K562 (cell line): ENCODE data around the gene S1PR1. TPM values are rescaled to one million over a fixed set of nuclear protein-coding genes. Genes with fewer than 3 reads are reported as not detected.

Source experiments
- CREB5 ChIP-seq: fragments of 250-450 bp; sonication (Bioruptor Pico); IDR thresholded peaks from 2 replicates; pipeline ENCODE4 v1.5.0; 2020; ENCODE audit warnings: mild to moderate bottlenecking
- CREM ChIP-seq: IDR thresholded peaks from 2 replicates; pipeline ENCODE4 v1.6.1; 2014; ENCODE audit warnings: antibody characterized with exemption, low read depth
- HMGXB4 ChIP-seq: sonication (generic); formaldehyde crosslinking; IDR thresholded peaks from 2 replicates; pipeline ENCODE4 v1.8.1; 2023; ENCODE audit warnings: mild to moderate bottlenecking, missing genetic modification reagents
- MAZ ChIP-seq, 2 experiments: fragments of 450-650 bp in 1 of 2; sonication (generic) in 1 of 2; formaldehyde crosslinking; IDR thresholded peaks in 1 of 2; conservative IDR thresholded peaks in 1 of 2; 2 replicates each; pipeline versions ENCODE4 v1.4.0 to v1.5.0; 2020; ENCODE audit warnings: mild to moderate bottlenecking in 1 of 2, missing genetic modification reagents in 1 of 2
- MXI1 ChIP-seq: IDR thresholded peaks from 2 replicates; pipeline ENCODE4 v1.6.1; 2011; ENCODE audit warnings: low read depth, mild to moderate bottlenecking, improper control_type of control experiment, low read length
- MYC ChIP-seq, 2 experiments: fragments of 250-450 bp in 1 of 2; sonication (Bioruptor Pico) in 1 of 2; IDR thresholded peaks; 2 replicates each; pipeline versions ENCODE4 v1.5.1 to v1.6.1; 2012 to 2021; ENCODE audit warnings: low read depth in 2 of 2, borderline replicate concordance in 1 of 2, improper control_type of control experiment in 1 of 2, low read length in 1 of 2, mild to moderate bottlenecking in 1 of 2, moderate library complexity in 1 of 2
- NCOR1 ChIP-seq: fragments of 450-650 bp; IDR thresholded peaks from 2 replicates; pipeline ENCODE4 v1.6.1; 2016; ENCODE audit warnings: mild to moderate bottlenecking, moderate library complexity
- RBM39 ChIP-seq: fragments of 200-400 bp; formaldehyde crosslinking; optimal IDR thresholded peaks from 2 replicates; pipeline ENCODE3; 2018; ENCODE audit warnings: low read depth, low read length
- SMAD4 ChIP-seq: fragments of 250-450 bp; sonication (Bioruptor Pico); conservative IDR thresholded peaks from 2 replicates; pipeline ENCODE4 v1.8.0; 2021; ENCODE audit warnings: inconsistent platforms, mild to moderate bottlenecking, moderate library complexity
- SREBF1 ChIP-seq: fragments of 150-350 bp; IDR thresholded peaks from 2 replicates; pipeline ENCODE4 v1.6.1; 2014; ENCODE audit warnings: antibody characterized with exemption, low read depth, low read length, borderline replicate concordance
- ZC3H11A ChIP-seq: IDR thresholded peaks from 2 replicates; pipeline ENCODE4 v1.6.1; 2012; ENCODE audit warnings: low read depth, low read length, improper control_type of control experiment
- ZNF324 ChIP-seq: fragments of 250-450 bp; sonication (Bioruptor Pico); IDR thresholded peaks from 2 replicates; pipeline ENCODE4 v1.4.0; 2020; ENCODE audit warnings: mild to moderate bottlenecking
- ZNF639 ChIP-seq, 2 experiments: fragments of 200-800 bp in 1 of 2; sonication (Bioruptor generic) in 1 of 2; sonication (generic) in 1 of 2; formaldehyde crosslinking in 1 of 2; IDR thresholded peaks in 1 of 2; conservative IDR thresholded peaks in 1 of 2; 2 replicates each; pipeline versions ENCODE4 v1.5.0 to v1.6.1; 2016 to 2020; ENCODE audit warnings: missing compliant biosample characterization in 1 of 2, missing genetic modification characterization in 1 of 2, missing genetic modification reagents in 1 of 2
- polyA plus RNA-seq, 8 experiments: library from polyadenylated mRNA; depleted of rRNA in 4 of 8; stranded (reverse) in 5 of 8; unstranded in 3 of 8; fragments of >200 nt; fragmentation: Nextera tagmentation in 2 of 8; fragmentation: Illumina TruSeq in 1 of 8; extraction: Ambion mirVana in 2 of 8; extraction: Trizol in 1 of 8; gene quantifications; 2 replicates each; pipeline versions ENCODE4 v1.2.1 to v1.2.3, GENCODE V29; 2011 to 2014; ENCODE audit warnings: inconsistent platforms in 1 of 8, missing spikeins in 1 of 8
- total RNA-seq, 7 experiments: library from RNA; depleted of rRNA in 6 of 7; stranded (reverse); fragments of >200 nt in 6 of 7; fragmentation: Illumina TruSeq in 2 of 7; extraction: Trizol in 2 of 7; gene quantifications; 2 replicates each; pipeline versions ENCODE4 v1.2.1 to v1.2.3, GENCODE V29; 2011 to 2021; ENCODE audit warnings: low replicate concordance in 1 of 7
- TF ChIP-seq, protein P1 (sequence below): fragments of 450-650 bp; IDR thresholded peaks from 2 replicates; pipeline ENCODE4 v1.7.1; 2018; ENCODE audit warnings: mild to moderate bottlenecking, low read depth; ENCODE audit not compliant: partially characterized antibody
- TF ChIP-seq, protein P2 (sequence below): sonication (generic); formaldehyde crosslinking; IDR thresholded peaks from 2 replicates; pipeline ENCODE4 v1.8.0; 2022; ENCODE audit warnings: missing genetic modification reagents, mild to moderate bottlenecking, moderate library complexity, borderline replicate concordance

S1PR1 gene
- total and polyA plus RNA-seq, 9 of the 15 experiments (the other 6 are each of a cell fraction or from before 2014, with no cell fraction given): 0.22 to 1.2 (median 0.43) TPM

- TF ChIP-seq MYC (IDR thresholded peaks at IDR 0.05; ENCODE audit: low read depth, low read length): peak; percentile 54; the same call in 1 of the 2 replicates
- TF ChIP-seq MYC (CRISPR knock-in tag; IDR thresholded peaks at IDR 0.05; ENCODE audit: borderline replicate concordance, low read depth): no peak
- peak in 1 of 2 experiments; percentile 56; a peak in 1 of 4 replicates for TF ChIP-seq MAZ (CRISPR knock-in tag; conservative IDR thresholded peaks at IDR 0.05 in 1 of 2, IDR thresholded peaks at IDR 0.05 in 1 of 2)
- 0 out of 2 replicates have a peak, but pooled peaks have one; percentile 37 for TF ChIP-seq SMAD4 (CRISPR knock-in tag)
- TF ChIP-seq, protein P1, sequence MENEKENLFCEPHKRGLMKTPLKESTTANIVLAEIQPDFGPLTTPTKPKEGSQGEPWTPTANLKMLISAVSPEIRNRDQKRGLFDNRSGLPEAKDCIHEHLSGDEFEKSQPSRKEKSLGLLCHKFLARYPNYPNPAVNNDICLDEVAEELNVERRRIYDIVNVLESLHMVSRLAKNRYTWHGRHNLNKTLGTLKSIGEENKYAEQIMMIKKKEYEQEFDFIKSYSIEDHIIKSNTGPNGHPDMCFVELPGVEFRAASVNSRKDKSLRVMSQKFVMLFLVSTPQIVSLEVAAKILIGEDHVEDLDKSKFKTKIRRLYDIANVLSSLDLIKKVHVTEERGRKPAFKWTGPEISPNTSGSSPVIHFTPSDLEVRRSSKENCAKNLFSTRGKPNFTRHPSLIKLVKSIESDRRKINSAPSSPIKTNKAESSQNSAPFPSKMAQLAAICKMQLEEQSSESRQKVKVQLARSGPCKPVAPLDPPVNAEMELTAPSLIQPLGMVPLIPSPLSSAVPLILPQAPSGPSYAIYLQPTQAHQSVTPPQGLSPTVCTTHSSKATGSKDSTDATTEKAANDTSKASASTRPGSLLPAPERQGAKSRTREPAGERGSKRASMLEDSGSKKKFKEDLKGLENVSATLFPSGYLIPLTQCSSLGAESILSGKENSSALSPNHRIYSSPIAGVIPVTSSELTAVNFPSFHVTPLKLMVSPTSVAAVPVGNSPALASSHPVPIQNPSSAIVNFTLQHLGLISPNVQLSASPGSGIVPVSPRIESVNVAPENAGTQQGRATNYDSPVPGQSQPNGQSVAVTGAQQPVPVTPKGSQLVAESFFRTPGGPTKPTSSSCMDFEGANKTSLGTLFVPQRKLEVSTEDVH: peak; percentile 24
- no peak for TF ChIP-seq CREB5 (CRISPR knock-in tag)
- peak in 1 of 2 experiments; percentile 44; a peak in 1 of 4 replicates for TF ChIP-seq ZNF639 (CRISPR knock-in tag; conservative IDR thresholded peaks at IDR 0.05 in 1 of 2, IDR thresholded peaks at IDR 0.05 in 1 of 2)
- TF ChIP-seq NCOR1: peak; percentile 57; the same call in 1 of the 2 replicates
- no peak for TF ChIP-seq HMGXB4 (CRISPR knock-in tag)
- 0 out of 2 replicates have a peak, but pooled peaks have one; percentile 16 for TF ChIP-seq SREBF1
- TF ChIP-seq CREM: peak; percentile 14; the same call in 1 of the 2 replicates
- no peak for TF ChIP-seq ZC3H11A
- TF ChIP-seq RBM39: no peak
- TF ChIP-seq, protein P2, sequence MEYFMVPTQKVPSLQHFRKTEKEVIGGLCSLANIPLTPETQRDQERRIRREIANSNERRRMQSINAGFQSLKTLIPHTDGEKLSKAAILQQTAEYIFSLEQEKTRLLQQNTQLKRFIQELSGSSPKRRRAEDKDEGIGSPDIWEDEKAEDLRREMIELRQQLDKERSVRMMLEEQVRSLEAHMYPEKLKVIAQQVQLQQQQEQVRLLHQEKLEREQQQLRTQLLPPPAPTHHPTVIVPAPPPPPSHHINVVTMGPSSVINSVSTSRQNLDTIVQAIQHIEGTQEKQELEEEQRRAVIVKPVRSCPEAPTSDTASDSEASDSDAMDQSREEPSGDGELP: peak; percentile 17; the same call in 1 of the 2 replicates
- TF ChIP-seq MXI1: no peak
- no peak for TF ChIP-seq ZNF324 (CRISPR knock-in tag)
These were observed 20.9 kb downstream of the S1PR1 start (continued) for GRCh38 chr1:101257500-101258325.
